ENCODE measurements around the gene ASIC3.

The ASIC3 gene

DNA sequence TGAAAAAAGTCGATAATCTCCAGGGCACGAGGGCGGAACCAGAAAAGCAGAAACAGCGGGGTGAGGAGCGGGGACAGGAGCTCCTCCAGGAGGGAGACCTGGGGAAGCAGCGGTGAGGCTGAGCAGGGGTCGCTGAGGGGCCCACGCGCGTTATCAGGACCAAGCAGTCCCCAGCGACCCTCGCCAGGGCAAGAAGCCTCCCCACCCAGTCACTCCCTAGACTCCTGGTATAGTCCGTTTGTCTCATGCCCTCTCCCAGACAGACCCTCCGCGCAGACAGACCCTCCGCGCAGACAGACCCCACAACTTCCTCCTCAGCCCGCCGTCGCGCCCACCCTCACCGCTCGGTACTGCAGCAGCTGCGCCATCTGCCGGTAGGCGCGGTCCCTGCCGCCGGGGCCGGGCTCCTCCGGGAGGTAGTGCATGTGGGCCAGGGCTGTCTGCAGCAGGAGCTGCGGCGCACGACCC lies 30.3 kb upstream of the ASIC3 start:
- in situ Hi-C loops (cut with MboI; ENCODE audit: low sequenced_read_pairs, unreplicated experiment), result no loop called here
- TF ChIP-seq, protein P1, sequence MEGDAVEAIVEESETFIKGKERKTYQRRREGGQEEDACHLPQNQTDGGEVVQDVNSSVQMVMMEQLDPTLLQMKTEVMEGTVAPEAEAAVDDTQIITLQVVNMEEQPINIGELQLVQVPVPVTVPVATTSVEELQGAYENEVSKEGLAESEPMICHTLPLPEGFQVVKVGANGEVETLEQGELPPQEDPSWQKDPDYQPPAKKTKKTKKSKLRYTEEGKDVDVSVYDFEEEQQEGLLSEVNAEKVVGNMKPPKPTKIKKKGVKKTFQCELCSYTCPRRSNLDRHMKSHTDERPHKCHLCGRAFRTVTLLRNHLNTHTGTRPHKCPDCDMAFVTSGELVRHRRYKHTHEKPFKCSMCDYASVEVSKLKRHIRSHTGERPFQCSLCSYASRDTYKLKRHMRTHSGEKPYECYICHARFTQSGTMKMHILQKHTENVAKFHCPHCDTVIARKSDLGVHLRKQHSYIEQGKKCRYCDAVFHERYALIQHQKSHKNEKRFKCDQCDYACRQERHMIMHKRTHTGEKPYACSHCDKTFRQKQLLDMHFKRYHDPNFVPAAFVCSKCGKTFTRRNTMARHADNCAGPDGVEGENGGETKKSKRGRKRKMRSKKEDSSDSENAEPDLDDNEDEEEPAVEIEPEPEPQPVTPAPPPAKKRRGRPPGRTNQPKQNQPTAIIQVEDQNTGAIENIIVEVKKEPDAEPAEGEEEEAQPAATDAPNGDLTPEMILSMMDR (IDR thresholded peaks at IDR 0.05; ENCODE audit: borderline replicate concordance, control extremely low read depth, extremely low read depth, insufficient read depth, missing control alignments), result peak; percentile 94
- peak; percentile 86 for DNase-seq (ENCODE audit: low spot score)

DNA sequence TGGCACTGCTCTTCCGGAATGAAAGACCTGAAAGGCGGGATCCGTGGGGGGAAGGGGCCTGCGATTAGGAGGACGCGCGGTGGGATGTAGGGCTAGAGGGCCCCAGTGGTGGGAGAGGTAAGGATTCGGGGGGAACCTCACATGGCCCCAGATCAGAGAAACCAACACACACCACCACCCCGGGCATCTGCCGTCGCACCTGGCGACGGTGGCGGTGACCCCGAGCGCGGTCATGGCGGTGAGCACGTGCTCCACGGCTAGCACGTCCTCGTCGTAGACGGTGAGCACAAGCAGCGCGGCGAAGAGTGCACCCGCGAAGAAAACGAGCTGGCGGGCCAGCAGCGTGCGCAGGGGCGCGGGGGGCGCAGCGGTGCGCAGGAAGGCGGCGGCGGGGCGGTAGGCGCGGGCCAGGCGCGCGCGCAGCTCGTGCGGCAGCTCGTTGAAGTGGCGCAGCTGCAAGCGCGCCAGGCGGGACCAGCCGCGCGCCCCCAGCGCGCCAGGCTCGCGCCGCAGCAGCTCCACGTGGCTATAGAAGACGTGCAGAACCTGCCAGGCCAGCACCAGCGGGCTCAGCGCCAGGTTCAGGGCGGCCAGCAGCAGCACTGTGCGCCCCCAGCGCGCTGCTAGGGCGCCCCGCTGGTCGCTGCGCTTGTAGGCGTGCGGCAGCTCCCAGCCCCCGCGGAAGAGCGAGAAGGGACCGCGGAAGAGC lies 29.8 kb upstream of the ASIC3 start:
- no peak for DNase-seq (ENCODE audit: low spot score)
- in situ Hi-C loops (cut with MboI; ENCODE audit: low sequenced_read_pairs, unreplicated experiment), result no loop called here
- TF ChIP-seq, protein P1 (IDR thresholded peaks at IDR 0.05; ENCODE audit: borderline replicate concordance, control extremely low read depth, extremely low read depth, insufficient read depth, missing control alignments), result no peak

DNA sequence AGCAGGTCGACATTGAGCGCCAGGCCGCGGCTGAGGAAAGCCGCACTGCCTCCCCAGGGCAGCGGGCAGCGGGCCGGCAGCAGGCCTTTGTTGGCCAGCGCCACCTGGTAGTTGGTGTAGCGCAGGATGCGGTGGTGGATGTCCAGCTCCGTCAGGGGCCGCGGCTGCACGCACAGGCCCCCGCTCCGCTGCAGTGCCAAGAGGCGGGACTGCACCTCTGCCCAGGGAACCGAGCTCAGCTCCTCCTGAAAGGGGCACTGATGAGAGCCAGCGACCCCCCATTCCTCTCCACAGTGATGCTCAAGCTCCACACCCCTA lies 29.2 kb upstream of the ASIC3 start:
- TF ChIP-seq, protein P1 (IDR thresholded peaks at IDR 0.05; ENCODE audit: borderline replicate concordance, control extremely low read depth, extremely low read depth, insufficient read depth, missing control alignments), result no peak
- in situ Hi-C loops (cut with MboI; ENCODE audit: low sequenced_read_pairs, unreplicated experiment), result no loop called here
- DNase-seq (ENCODE audit: low spot score), result no peak

DNA sequence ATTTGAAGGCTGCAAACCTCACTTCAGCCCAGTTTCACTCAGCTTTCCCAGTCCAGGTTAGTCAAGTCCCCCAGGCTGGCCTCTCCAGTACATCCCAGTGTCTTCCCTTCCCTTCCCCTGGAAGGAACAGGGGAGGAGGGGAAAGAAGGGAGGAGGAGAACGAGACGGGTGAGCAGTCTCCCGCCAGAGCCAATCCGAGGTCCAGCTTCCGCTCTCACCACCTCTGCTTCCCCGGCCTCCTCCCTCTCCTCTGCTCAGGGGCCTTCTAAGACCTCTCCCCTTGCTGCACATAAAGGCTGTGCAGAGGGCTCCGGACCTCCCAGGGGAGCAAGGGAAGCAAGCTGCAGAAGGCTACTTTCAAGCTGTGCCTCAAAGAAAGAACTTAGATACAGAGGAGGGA lies 28.1 kb upstream of the ASIC3 start:
- TF ChIP-seq, protein P1 (IDR thresholded peaks at IDR 0.05; ENCODE audit: borderline replicate concordance, control extremely low read depth, extremely low read depth, insufficient read depth, missing control alignments), result no peak
- DNase-seq (ENCODE audit: low spot score), result no peak
- in situ Hi-C loops (cut with MboI; ENCODE audit: low sequenced_read_pairs, unreplicated experiment), result no loop called here

DNA sequence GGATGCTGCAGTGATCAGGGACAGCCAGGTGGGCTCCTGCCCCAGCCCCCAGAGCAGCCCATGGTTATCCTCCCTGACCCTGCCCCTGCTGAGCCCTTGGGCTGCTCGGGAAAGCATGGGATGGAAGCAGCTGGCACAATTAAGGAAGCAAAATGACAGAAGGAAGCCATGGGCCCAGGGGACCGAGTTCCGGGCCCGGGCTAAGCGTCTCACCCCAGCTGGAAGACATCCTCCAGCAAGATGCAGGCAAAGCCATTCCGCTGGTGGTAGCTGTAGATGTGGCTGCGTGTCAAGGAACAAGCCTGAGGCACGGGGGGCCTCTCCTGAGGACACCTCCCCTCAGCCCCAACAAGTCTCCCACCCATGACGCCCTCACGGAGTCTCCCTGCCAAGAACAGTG lies 25.1 kb upstream of the ASIC3 start:
- in situ Hi-C loops (cut with MboI; ENCODE audit: low sequenced_read_pairs, unreplicated experiment), result no loop called here
- TF ChIP-seq, protein P1 (IDR thresholded peaks at IDR 0.05; ENCODE audit: borderline replicate concordance, control extremely low read depth, extremely low read depth, insufficient read depth, missing control alignments), result no peak
- no peak for DNase-seq (ENCODE audit: low spot score)

DNA sequence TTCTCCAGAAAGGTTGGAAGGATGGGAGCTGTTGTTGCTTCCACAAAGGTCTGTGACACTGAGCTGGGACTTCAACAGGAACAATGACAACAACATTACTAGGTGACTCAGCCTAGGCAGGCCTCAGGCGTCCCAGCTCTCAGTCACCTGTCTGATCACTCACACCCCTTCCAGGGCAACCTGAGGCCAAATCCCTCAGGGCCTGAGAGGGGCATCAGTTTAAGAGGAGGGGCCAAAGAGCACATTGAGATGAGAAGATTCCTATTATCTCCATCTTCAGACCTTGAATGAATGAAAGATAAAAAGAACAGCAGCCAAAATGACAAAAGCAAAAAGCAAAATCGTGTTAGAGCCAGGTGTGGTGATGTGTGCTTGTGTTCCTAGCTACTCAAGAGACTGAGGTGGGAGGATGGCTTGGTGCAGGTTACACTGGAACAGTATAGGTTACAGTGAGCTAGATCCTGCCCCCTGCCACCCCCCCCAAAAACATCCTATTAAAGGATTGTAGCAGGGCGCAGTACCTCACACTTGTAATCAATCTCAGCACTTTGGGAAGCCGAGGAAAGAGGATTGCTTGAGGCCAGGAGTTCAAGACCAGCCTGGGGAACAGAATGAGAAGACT lies 23.8 kb upstream of the ASIC3 start, which contains the start of gene ATG9B:
ATG9B (minus strand) TSS at position 60 of the 622 bp plus-strand sequence. CDS start 71 bp downstream, outside the sequence.
- in situ Hi-C loops (cut with MboI; ENCODE audit: low sequenced_read_pairs, unreplicated experiment), result no loop called here
- TF ChIP-seq, protein P1 (IDR thresholded peaks at IDR 0.05; ENCODE audit: borderline replicate concordance, control extremely low read depth, extremely low read depth, insufficient read depth, missing control alignments), result no peak
- no peak for DNase-seq (ENCODE audit: low spot score)

Measured in GM13976 (cell line).